Measurements from ENCODE around the gene MEAF6. TPM values are rescaled to one million over a fixed set of nuclear protein-coding genes. Genes with fewer than 3 reads are reported as not detected.

The MEAF6 gene
- total and polyA plus RNA-seq, 2 experiments from 2014 or later = 60.1 to 64.5 TPM

- DNase-seq (ENCODE audit: low spot score) (no peak), ATAC-seq (no peak)
- peaks cover 34% of the 10 kb centered on the region for H3K4me1 ChIP-seq (ENCODE audit: insufficient read depth)
- H3K4me3 ChIP-seq = no peak overlapping the region
- Mint-ChIP-seq H3K4me1 (peaks cover 43% of the 10 kb centered on the region), H3K4me3 (no peak overlapping the region), H3K36me3 (ENCODE audit: low read depth) (no peaks in the 10 kb centered on the region), H3K27ac (no peak overlapping the region; the same call in 1 of the 2 replicates), H3K9me3 (no peaks in the 10 kb centered on the region), H3K27me3 (ENCODE audit: insufficient read depth, low read depth, poor library complexity) (peaks cover 5% of the 10 kb centered on the region)
- H3F3A ChIP-seq (replicated peaks; ENCODE audit: low read depth) = no peaks in the 10 kb centered on the region
- no peaks in the 10 kb centered on the region for H3K36me3 ChIP-seq (ENCODE audit: insufficient read depth)
- H3K4me2 ChIP-seq = no peak overlapping the region
- TF ChIP-seq NANOG (IDR thresholded peaks at IDR 0.05; ENCODE audit: borderline replicate concordance) (no peak), EZH2phosphoT487 (IDR thresholded peaks at IDR 0.05; ENCODE audit: unreplicated experiment) (no peak), CREB1 (CRISPR knock-in tag; IDR thresholded peaks at IDR 0.05; ENCODE audit: low read depth) (no peak), ETS1 (IDR thresholded peaks at IDR 0.05) (no peak), STAT1 (IDR thresholded peaks at IDR 0.05; ENCODE audit: unreplicated experiment) (no peak), POLR2AphosphoS5 (IDR thresholded peaks at IDR 0.05; ENCODE audit: low read depth) (no peak), ZNF114 (CRISPR knock-in tag; IDR thresholded peaks at IDR 0.05) (no peak), EZH2 (IDR thresholded peaks at IDR 0.05; ENCODE audit: low read depth, unreplicated experiment) (no peak), JUNB (IDR thresholded peaks at IDR 0.05; ENCODE audit: unreplicated experiment) (no peak), REST (IDR thresholded peaks at IDR 0.05; ENCODE audit: unreplicated experiment) (no peak), ZNF462 (CRISPR knock-in tag; IDR thresholded peaks at IDR 0.05) (no peak), CTCF (conservative IDR thresholded peaks at IDR 0.05; ENCODE audit: low read depth in 2 of 2) (no peak), ZNF331 (CRISPR knock-in tag; IDR thresholded peaks at IDR 0.05; ENCODE audit: low read depth) (no peak)
- H3K79me2 ChIP-seq (replicated peaks; ENCODE audit: insufficient read depth) = no peaks in the 10 kb centered on the region
- H4K20me1 ChIP-seq (replicated peaks; ENCODE audit: insufficient read depth) = no peaks in the 10 kb centered on the region
- no peaks in the 10 kb centered on the region for H3K9me2 ChIP-seq (ENCODE audit: insufficient read depth)
- no peaks in the 10 kb centered on the region for H3K27me3 ChIP-seq (ENCODE audit: insufficient read depth)
- no peak overlapping the region for H2AFZ ChIP-seq
- no peak overlapping the region for H3K27ac ChIP-seq (ENCODE audit: low read depth)
Observed at GRCh38 chr1:37453647-37454046, 60.9 kb downstream of the MEAF6 start.
